AG04449 (cell line): Measurements from ENCODE around the gene ANKMY1.

Source experiments
- CTCF ChIA-PET: fragments of 350-600 bp; formaldehyde crosslinking; extraction: SDS; loops from one replicate; lab custom pipeline; 2021; ENCODE audit warnings: antibody characterized with exemption; lab: Yijun Ruan, JAX
- POLR2A ChIA-PET: fragments of 400-600, 350-600 bp; formaldehyde crosslinking; extraction: SDS; loops from one replicate; lab custom pipeline; 2020; ENCODE audit warnings: antibody characterized with exemption, inconsistent platforms; lab: Yijun Ruan, JAX
- DNase-seq: peaks from one replicate; pipeline ENCODE4 v3.0.0-alpha.2; 2010; ENCODE audit warnings: low read depth, low spot score
- H3K4me3 ChIP-seq: 2 replicates; pipeline ENCODE4 v1.5.1; 2011; ENCODE audit warnings: low read depth, mild to moderate bottlenecking, control low read depth, low read length
- TF ChIP-seq, protein P1 (sequence below): IDR thresholded peaks from one replicate; pipeline ENCODE4 v1.5.1; 2011; ENCODE audit warnings: mild to moderate bottlenecking, moderate library complexity, low read length, control low read depth, inconsistent platforms; ENCODE audit not compliant: insufficient read depth; ENCODE audit errors: missing control alignments

Gene ANKMY1

DNA sequence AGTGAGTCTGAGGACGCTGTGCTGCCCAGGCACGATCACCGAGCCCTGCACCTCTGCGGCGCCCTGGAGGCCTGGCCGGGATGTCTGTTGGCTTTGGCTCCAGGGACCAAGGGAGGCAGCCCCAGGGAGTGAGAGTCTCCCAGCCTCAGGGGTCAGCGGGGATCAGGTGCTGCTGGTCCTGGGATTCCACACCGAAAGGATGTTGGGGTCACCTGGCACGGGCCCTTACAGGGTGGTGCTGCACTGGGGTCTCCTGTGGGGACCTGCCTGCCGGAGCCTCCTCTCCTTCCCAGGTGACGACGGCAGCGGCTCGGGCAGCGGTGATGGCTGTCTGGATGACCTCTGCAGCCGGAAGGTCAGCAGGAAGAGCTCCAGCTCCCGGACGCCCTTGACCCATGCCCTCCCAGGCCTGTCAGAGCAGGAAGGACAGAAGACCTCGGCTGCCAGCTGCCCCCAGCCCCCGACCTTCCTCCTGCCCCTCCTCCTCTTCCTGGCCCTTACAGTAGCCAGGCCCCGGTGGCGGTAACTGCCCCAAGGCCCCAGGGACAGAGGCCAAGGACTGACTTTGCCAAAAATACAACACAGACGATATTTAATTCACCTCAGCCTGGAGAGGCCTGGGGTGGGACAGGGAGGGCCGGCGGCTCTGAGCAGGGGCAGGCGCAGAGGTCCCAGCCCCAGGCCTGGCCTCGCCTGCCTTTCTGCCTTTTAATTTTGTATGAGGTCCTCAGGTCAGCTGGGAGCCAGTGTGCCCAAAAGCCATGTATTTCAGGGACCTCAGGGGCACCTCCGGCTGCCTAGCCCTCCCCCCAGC, 91.8 kb downstream of the ANKMY1 start:
- CTCF ChIA-PET, result no interaction called here
- TF ChIP-seq, protein P1, sequence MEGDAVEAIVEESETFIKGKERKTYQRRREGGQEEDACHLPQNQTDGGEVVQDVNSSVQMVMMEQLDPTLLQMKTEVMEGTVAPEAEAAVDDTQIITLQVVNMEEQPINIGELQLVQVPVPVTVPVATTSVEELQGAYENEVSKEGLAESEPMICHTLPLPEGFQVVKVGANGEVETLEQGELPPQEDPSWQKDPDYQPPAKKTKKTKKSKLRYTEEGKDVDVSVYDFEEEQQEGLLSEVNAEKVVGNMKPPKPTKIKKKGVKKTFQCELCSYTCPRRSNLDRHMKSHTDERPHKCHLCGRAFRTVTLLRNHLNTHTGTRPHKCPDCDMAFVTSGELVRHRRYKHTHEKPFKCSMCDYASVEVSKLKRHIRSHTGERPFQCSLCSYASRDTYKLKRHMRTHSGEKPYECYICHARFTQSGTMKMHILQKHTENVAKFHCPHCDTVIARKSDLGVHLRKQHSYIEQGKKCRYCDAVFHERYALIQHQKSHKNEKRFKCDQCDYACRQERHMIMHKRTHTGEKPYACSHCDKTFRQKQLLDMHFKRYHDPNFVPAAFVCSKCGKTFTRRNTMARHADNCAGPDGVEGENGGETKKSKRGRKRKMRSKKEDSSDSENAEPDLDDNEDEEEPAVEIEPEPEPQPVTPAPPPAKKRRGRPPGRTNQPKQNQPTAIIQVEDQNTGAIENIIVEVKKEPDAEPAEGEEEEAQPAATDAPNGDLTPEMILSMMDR, result no peak
- POLR2A ChIA-PET, result no interaction called here
- no peak for DNase-seq
- H3K4me3 ChIP-seq, result no peak overlapping the region

- CTCF ChIA-PET, result no interaction called here
- H3K4me3 ChIP-seq, result no peak overlapping the region
- TF ChIP-seq, protein P1, result no peak
- POLR2A ChIA-PET, result no interaction called here
- no peak for DNase-seq
Measured at GRCh38 chr2:240465268-240465764, 92.5 kb downstream of the ANKMY1 start.

- TF ChIP-seq, protein P1, result no peak
- ChIA-PET CTCF (interaction anchor here (1.0 kb wide), 1 partner anchor 232 kb away, joined by 4 read pairs; no protein-coding TSS in a partner anchor), POLR2A (no interaction called here)
- no peak for DNase-seq
- H3K4me3 ChIP-seq, result no peak overlapping the region
Measured at GRCh38 chr2:240464514-240465241, 93.1 kb downstream of the ANKMY1 start.

DNA sequence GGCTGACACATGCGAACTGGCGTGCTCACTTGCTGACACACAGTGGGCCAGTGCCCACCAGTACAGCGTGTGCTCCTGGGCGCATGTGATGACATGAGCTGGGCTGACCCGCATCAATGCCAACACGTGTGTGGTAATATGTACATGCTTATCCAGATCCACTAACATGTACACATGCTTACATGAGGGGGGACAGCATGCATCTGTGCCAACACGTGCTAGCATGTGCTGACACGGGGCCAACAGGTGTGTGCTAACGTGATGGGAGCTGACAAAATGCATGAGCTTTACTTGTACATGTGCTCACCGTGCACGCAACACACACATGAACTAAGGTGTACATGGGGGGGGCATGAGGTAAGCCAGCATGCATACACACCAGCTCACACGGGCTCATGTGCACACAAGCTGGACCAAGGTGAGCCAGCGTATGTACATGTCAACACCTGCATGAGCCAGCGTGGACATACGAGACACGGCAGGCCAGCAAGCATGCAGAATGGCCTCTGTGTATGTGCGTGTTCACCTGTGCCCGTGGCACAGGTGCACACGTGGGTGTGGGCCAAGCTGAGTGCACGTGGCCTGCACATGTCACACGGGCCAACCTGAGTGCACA, 93.8 kb downstream of the ANKMY1 start:
- POLR2A ChIA-PET, result no interaction called here

DNA sequence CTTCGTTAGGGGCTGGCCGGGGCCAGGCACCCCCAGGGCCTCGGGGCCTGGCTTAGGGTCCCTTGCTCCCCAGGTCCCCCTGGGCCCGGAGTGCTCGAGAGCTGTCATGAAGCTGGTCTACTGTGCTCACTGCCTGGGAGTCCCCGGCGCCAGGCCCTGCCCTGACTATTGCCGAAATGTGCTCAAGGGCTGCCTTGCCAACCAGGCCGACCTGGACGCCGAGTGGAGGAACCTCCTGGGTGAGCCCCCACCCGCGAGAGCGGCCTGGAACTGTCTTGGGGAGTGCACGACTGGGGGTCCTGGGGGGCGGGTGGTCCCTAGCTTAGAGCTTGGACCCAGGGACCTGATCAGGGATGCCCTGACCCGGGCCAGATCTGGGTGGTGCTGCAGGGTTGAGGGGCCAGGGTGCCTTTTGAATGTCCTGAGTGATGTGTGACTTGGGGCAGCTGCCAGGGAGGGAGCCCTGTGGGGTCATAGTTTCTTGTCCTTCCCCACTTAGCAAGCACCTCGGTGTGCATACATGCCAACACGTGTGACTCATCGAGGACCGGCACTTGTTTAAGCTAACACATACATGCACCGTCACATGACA, 94.4 kb downstream of the ANKMY1 start:
- ChIA-PET CTCF (interaction anchor here (1.0 kb wide), 1 partner anchor 231 kb away, joined by 4 read pairs; no protein-coding TSS in a partner anchor), POLR2A (no interaction called here)
- H3K4me3 ChIP-seq, result no peak overlapping the region
- DNase-seq, result no peak
- TF ChIP-seq, protein P1, result no peak

More for the DNA sequence above, 93.8 kb downstream of the ANKMY1 start:
- CTCF ChIA-PET, result interaction anchor here (1.0 kb wide), 1 partner anchor 231 kb away, joined by 4 read pairs; no protein-coding TSS in a partner anchor
- no peak for DNase-seq
- no peak overlapping the region for H3K4me3 ChIP-seq
- TF ChIP-seq, protein P1, result no peak
